Measurements from ENCODE around the gene SLC9A2.

DNA sequence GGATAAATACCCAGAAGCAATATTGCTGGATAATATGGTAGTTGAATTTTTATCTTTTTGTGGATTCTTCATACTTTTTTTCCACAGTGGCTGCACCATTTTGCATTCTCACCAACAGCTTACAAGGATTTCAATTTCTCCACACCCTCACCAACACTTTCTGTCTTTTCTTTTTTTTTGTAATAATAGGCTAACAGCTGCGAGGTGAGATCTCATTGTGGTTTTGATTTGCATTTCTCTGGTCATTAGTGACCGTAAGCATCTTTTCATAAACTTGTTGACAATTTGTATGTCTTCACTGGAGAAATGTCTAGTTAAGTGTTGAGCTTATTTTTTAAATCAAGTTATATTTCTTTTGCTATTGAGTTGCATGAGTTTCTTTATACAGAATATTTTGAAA, 17.6 kb upstream of the SLC9A2 start:
- TF ChIP-seq, protein P1, sequence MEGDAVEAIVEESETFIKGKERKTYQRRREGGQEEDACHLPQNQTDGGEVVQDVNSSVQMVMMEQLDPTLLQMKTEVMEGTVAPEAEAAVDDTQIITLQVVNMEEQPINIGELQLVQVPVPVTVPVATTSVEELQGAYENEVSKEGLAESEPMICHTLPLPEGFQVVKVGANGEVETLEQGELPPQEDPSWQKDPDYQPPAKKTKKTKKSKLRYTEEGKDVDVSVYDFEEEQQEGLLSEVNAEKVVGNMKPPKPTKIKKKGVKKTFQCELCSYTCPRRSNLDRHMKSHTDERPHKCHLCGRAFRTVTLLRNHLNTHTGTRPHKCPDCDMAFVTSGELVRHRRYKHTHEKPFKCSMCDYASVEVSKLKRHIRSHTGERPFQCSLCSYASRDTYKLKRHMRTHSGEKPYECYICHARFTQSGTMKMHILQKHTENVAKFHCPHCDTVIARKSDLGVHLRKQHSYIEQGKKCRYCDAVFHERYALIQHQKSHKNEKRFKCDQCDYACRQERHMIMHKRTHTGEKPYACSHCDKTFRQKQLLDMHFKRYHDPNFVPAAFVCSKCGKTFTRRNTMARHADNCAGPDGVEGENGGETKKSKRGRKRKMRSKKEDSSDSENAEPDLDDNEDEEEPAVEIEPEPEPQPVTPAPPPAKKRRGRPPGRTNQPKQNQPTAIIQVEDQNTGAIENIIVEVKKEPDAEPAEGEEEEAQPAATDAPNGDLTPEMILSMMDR (conservative IDR thresholded peaks at IDR 0.05), result no peak
- no peak for TF ChIP-seq ZFX (IDR thresholded peaks at IDR 0.05)
